ENCODE results near the gene MAML1.

- no peak for TF ChIP-seq CTCF (IDR thresholded peaks at IDR 0.05; ENCODE audit: borderline replicate concordance, extremely low read depth, low read length, poor library complexity, severe bottlenecking)
- TF ChIP-seq EZH2 (IDR thresholded peaks at IDR 0.05; ENCODE audit: borderline replicate concordance, low read depth, low read length, severe bottlenecking), result no peak
Observed at GRCh38 chr5:179700401-179700918, 32.2 kb upstream of the MAML1 start.
